Astrocyte of the cerebellum (primary cell): Measurements from ENCODE around the gene ZBTB20.

ENCODE experiments used
- DNase-seq: peaks from one replicate; pipeline ENCODE4 v3.0.0-alpha.2; 2011; ENCODE audit warnings: low read depth
- H3K4me3 ChIP-seq: 2 replicates; pipeline ENCODE4 v1.5.1; 2011; ENCODE audit warnings: mild to moderate bottlenecking, low read depth, low read length, moderate library complexity
- in situ Hi-C: cut with HindIII; loops from 2 replicates; pipeline ENCODE4 v1.10.0; 2017; ENCODE audit warnings: low sequenced_read_pairs
- TF ChIP-seq, protein P1 (sequence below): IDR thresholded peaks from 2 replicates; pipeline ENCODE4 v1.5.1; 2012; ENCODE audit warnings: low read length, low read depth, moderate library complexity, mild to moderate bottlenecking; ENCODE audit errors: missing control alignments

ZBTB20 gene

DNA sequence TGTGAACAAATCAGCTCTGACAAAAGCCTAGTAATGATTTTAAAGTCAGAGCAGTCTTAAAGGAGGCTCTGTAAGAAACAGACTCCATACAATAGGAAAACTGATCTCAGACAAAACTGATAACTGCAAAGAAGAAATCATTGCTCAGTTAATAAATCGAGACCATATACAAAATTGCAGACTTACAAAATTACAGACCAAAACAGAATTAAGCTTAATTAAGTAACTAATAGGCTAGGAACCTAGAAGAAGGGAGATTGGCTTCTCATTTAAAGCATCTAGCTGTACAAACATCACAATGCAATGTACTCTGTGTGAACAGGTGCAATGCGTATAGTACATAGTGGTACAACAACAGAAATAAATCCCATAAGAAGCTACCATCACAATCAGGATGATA, 46.3 kb downstream of the ZBTB20 start:
- in situ Hi-C loops, result no loop called here
- no peak overlapping the region for H3K4me3 ChIP-seq
- TF ChIP-seq, protein P1, sequence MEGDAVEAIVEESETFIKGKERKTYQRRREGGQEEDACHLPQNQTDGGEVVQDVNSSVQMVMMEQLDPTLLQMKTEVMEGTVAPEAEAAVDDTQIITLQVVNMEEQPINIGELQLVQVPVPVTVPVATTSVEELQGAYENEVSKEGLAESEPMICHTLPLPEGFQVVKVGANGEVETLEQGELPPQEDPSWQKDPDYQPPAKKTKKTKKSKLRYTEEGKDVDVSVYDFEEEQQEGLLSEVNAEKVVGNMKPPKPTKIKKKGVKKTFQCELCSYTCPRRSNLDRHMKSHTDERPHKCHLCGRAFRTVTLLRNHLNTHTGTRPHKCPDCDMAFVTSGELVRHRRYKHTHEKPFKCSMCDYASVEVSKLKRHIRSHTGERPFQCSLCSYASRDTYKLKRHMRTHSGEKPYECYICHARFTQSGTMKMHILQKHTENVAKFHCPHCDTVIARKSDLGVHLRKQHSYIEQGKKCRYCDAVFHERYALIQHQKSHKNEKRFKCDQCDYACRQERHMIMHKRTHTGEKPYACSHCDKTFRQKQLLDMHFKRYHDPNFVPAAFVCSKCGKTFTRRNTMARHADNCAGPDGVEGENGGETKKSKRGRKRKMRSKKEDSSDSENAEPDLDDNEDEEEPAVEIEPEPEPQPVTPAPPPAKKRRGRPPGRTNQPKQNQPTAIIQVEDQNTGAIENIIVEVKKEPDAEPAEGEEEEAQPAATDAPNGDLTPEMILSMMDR, result no peak
- DNase-seq, result no peak

DNA sequence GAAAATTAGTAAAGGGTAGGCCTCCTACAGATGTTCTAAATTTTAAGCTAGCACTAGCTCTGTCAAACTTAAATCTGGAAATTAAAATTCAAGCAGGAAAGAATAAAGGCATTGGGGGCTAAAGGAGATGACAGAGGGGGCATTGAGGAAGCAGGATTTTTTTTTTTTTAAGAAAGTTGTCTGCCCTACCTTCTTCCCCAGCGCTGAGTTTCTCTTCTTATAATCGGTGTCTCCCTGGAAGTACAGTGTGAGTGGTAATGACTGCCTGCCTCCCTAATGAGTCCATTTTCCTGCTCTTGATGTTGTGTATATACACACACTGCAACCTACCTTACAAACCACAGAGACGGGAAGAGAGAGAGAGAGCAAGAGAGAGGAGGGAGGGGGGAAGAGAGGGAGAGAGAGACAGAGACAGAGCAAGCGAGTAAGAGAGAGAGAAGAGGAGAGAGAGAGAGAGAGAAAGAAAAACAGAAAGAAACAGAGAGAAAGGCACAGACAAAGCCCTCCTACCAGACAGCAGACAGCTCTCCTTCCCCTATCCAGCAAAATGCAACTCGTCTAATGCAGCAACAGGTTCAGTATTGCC, 47.0 kb downstream of the ZBTB20 start:
- peak; percentile 24 for DNase-seq
- peak overlapping the region; percentile 39 for H3K4me3 ChIP-seq
- in situ Hi-C loops, result no loop called here
- TF ChIP-seq, protein P1, result no peak

DNA sequence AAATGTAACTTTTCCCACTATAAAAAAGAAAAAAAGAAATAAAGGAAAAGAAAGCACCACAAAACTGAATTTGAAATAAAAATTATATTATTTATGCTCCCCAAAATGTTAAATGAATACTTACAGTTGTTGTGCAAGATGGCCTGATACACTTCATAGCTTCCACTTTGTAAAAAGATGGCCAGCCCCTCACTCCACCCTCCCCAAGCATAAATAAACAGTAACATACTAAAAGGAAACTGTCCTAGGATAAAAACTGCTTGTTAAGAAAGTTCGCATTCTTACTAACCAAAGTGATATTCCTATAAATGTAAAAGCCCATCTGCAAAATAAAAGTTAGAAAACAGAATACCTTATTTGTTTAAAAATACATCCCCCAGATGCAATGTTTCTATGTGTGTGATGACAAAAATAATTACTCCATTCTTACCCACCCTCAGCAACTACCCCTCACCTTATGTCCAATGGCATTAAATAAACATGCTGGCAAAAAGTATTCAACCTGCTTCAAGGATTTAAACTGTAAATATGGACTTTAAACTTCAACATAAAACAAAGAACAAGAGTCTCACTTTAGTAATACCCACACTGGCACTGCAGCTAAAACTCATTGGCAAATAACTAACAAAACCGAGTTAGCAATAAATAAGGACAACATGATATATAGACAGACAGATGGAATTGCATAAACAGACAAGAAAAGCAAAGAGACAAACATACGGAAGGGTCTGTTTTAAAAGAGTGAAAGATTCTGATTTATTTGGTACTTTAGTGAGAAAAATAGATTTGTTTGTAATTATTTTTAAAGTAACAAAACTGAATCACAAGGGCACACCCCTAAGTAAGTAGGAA, 47.7 kb downstream of the ZBTB20 start:
- in situ Hi-C loops, result no loop called here
- TF ChIP-seq, protein P1, result no peak

DNA sequence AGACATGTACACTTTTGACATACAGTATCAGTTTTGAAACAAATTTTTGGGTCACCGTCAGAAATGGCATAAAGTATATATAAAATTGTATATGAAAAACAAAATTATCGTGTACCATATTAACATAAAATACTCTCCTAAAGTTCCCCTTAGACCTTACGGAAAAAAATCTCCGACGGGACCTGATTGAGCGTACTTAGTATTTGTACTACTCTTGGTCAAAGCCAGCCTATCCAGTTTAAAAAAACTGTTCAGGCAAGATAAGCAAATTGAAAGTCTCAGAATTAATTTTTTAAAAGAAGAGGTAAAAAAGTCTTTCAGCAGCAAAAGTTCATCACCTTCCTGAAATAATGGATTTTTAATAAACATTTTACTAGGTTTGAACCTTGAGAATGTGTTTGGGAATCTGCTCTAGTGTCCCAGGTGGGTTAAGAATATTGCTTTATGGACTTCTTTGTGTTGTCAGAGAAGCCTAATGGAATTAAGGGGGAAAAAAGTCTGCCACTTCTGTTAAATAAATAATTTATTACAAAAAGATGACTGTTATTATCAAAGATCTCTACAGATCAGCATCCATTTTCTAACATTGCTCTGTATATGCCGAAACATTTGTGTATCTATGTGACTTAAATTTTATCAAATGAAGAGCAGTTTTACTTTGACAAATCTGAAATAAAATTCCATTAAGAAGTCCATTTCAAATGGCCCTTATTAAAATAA, 48.6 kb downstream of the ZBTB20 start:
- no peak overlapping the region for H3K4me3 ChIP-seq
- in situ Hi-C loops, result no loop called here
- DNase-seq, result no peak
- TF ChIP-seq, protein P1, result no peak

More for the DNA sequence above, 47.7 kb downstream of the ZBTB20 start:
- H3K4me3 ChIP-seq, result peak overlapping the region; percentile 39
- no peak for DNase-seq

DNA sequence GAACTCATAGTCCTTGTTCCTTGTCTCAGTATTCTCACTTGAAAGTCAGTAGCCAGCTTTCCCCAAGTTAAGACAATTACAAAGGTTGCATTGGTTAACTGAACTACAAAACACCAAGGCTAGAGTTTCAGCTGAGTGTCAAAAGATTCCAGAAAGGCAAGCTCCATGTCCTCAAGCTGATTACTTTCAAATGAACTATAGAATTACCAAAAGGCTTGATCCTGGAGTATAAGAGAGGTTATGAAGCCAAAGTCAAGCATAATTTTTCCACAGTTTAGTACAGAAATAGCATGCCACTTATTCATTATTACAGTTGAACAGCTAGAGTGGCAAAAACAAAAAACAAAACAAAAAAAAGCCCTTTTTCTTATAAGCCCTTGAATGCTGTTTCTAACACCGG, 51.9 kb downstream of the ZBTB20 start:
- in situ Hi-C loops, result no loop called here
- H3K4me3 ChIP-seq, result no peak overlapping the region
- TF ChIP-seq, protein P1, result no peak
- no peak for DNase-seq

DNA sequence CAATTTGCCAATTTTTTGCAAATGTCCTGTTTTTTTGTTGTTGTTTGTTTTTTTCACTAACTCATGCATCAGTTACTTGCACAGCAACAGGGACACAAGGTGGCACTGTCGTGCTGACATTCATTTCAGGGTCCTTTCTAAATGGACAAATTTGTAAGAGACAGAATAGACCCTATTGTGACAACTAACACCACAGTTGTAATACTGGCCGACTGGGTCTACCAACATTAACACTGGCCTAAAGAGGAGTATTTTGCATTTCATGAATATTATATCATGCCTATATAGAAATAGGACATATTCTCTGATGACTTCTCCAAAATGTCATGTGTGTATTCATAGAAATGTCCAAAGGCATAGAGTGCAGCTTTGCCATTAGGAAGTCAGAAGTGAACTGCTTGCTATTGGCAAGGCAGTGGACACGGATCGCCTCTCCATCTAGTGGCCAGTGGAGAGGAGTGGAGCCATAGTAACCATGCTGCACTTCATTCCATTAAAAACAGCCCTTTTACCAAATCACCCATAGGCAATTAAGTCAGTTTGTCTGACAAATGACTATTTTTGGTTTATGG, 54.8 kb downstream of the ZBTB20 start:
- TF ChIP-seq, protein P1, result peak; percentile 90
- in situ Hi-C loops, result no loop called here

More for the DNA sequence above, 54.8 kb downstream of the ZBTB20 start:
- DNase-seq, result peak; percentile 57
- no peak overlapping the region for H3K4me3 ChIP-seq
